Adrenal gland (tissue), 5 donors: Measurements from ENCODE around the gene TEAD1.

Source experiments
- CTCF ChIP-seq, 6 experiments: fragments of 450-650 bp in 4 of 6; fragments of 200-600 bp in 2 of 6; sonication (generic) in 1 of 6; IDR thresholded peaks; 1 replicate in 5 of 6; 2 replicates in 1 of 6; pipeline versions ENCODE4 v1.5.1 to v1.8.0; 2016 to 2021; ENCODE audit warnings: antibody characterized with exemption in 6 of 6, mild to moderate bottlenecking in 2 of 6, moderate library complexity in 1 of 6
- POLR2A ChIP-seq, 2 donors: fragments of 450-650 bp; IDR thresholded peaks; one replicate each; pipeline ENCODE4 v1.6.1; 2017; ENCODE audit warnings: antibody characterized with exemption in 2 of 2, mild to moderate bottlenecking in 2 of 2, moderate library complexity in 1 of 2
- donor health status: DM: no; HTN: no; CAD: no.

GRCh38 chr11:12841946-12842630, 167.9 kb downstream of the TEAD1 start:
- TF ChIP-seq CTCF (IDR thresholded peaks at IDR 0.05) (no peak), POLR2A (IDR thresholded peaks at IDR 0.05) (no peak)
